ENCODE results near the gene KLF7.

KLF7 gene

DNA sequence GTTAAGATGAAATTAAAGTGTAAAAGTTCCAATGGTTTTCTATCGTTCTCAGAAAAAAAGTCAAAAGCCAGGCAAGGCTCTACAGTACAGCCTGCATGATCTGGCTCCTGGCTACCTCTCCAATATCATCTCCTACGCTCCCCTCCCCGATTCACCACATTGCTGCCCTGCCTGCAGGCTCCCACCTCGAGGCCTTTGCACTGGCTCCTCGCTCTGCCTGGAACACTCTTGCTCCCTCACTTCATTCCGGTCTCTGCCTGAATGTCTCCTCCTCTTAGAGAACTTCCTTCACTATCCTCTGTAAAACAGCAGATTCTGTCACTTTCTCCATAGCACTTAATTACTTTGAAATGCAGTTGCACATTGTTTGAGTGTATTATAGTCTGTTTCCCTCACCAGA lies 72.5 kb downstream of the KLF7 start:
- TF ChIP-seq EZH2phosphoT487 (IDR thresholded peaks at IDR 0.05; ENCODE audit: low read length) (no peak), EZH2 (optimal IDR thresholded peaks at IDR 0.05; ENCODE audit: low read depth, low read length) (no peak)
- TF ChIP-seq, protein P1, sequence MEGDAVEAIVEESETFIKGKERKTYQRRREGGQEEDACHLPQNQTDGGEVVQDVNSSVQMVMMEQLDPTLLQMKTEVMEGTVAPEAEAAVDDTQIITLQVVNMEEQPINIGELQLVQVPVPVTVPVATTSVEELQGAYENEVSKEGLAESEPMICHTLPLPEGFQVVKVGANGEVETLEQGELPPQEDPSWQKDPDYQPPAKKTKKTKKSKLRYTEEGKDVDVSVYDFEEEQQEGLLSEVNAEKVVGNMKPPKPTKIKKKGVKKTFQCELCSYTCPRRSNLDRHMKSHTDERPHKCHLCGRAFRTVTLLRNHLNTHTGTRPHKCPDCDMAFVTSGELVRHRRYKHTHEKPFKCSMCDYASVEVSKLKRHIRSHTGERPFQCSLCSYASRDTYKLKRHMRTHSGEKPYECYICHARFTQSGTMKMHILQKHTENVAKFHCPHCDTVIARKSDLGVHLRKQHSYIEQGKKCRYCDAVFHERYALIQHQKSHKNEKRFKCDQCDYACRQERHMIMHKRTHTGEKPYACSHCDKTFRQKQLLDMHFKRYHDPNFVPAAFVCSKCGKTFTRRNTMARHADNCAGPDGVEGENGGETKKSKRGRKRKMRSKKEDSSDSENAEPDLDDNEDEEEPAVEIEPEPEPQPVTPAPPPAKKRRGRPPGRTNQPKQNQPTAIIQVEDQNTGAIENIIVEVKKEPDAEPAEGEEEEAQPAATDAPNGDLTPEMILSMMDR (IDR thresholded peaks at IDR 0.05; ENCODE audit: low read length) = no peak
- peaks cover 8% of the 10 kb centered on the region for H3K4me1 ChIP-seq (ENCODE audit: low read length)
- no peaks in the 10 kb centered on the region for H3K9me3 ChIP-seq (replicated peaks; ENCODE audit: insufficient read depth, low read length)
- H3K4me2 ChIP-seq (ENCODE audit: low read depth, low read length) = no peak overlapping the region
- H3K36me3 ChIP-seq (replicated peaks; ENCODE audit: insufficient read depth, low read length) = no peaks in the 10 kb centered on the region
- H2AFZ ChIP-seq (ENCODE audit: low read length) = no peak overlapping the region
- no peaks in the 10 kb centered on the region for H3K9me2 ChIP-seq (replicated peaks; ENCODE audit: insufficient read depth, low read length)
- H3K4me3 ChIP-seq (ENCODE audit: low read length) = no peak overlapping the region
- H3F3A ChIP-seq (ENCODE audit: insufficient read depth, low read length) = no peaks in the 10 kb centered on the region
- no peaks in the 10 kb centered on the region for H3K27me3 ChIP-seq (replicated peaks; ENCODE audit: insufficient read depth, low read length)
- DNase-seq = no peak
- no peak overlapping the region for H3K27ac ChIP-seq (ENCODE audit: low read length)
- no peaks in the 10 kb centered on the region for H3K79me2 ChIP-seq (ENCODE audit: low read length)
- no peak overlapping the region for H3K9ac ChIP-seq (ENCODE audit: low read length)
- no peaks in the 10 kb centered on the region for H4K20me1 ChIP-seq (ENCODE audit: insufficient read depth, low read length)

DNA sequence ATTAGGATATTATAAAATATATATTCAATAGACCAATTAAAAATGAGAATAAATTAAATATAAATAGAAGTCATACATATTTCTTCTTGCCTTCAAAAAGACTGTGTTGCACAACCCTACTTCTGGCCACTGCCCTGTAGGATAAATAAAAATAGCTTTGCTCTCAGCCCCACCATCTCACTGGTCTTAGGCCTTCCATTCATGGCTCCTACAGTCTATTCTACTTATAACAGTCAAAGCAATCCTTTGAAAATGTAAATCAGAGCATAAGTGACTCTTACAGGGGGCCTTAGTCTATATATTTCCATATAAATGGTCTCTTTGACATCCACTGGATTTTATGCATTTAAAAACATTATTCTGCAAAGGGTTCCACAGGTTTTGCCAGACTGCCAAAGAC lies 72.9 kb downstream of the KLF7 start:
- Histone ChIP-seq H3F3A (ENCODE audit: insufficient read depth, low read length) (no peaks in the 10 kb centered on the region), H3K9ac (ENCODE audit: low read length) (no peak overlapping the region), H3K4me1 (ENCODE audit: low read length) (peaks cover 8% of the 10 kb centered on the region), H3K27ac (ENCODE audit: low read length) (no peak overlapping the region), H3K27me3 (replicated peaks; ENCODE audit: insufficient read depth, low read length) (no peaks in the 10 kb centered on the region), H3K9me3 (replicated peaks; ENCODE audit: insufficient read depth, low read length) (no peaks in the 10 kb centered on the region), H3K36me3 (replicated peaks; ENCODE audit: insufficient read depth, low read length) (no peaks in the 10 kb centered on the region), H3K4me2 (ENCODE audit: low read depth, low read length) (no peak overlapping the region), H3K9me2 (replicated peaks; ENCODE audit: insufficient read depth, low read length) (no peaks in the 10 kb centered on the region), H3K4me3 (ENCODE audit: low read length) (no peak overlapping the region), H2AFZ (ENCODE audit: low read length) (no peak overlapping the region), H4K20me1 (ENCODE audit: insufficient read depth, low read length) (no peaks in the 10 kb centered on the region), H3K79me2 (ENCODE audit: low read length) (no peaks in the 10 kb centered on the region)
- no peak for DNase-seq
- TF ChIP-seq, protein P1 (IDR thresholded peaks at IDR 0.05; ENCODE audit: low read length) = no peak
- TF ChIP-seq EZH2 (optimal IDR thresholded peaks at IDR 0.05; ENCODE audit: low read depth, low read length) = no peak
- TF ChIP-seq EZH2phosphoT487 (IDR thresholded peaks at IDR 0.05; ENCODE audit: low read length) = no peak

DNA sequence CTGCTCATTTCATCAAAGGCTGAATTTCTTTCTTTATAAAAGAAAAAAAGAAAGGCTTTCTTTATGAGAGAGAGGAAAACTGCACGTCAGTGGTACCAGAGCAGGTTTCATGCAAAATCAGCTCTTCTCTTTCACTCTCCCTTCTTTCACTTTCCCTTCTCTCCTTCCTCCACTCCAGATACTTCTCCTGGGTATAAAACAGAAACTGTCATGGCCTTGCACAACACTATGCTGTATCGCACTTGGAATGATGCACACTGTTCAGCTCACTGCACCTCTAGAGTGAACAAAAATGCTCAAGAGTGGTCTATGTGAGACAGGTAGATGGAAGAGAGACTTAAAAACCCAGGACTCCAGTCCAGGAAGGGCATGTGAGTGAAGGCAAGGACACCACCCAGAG lies 73.8 kb downstream of the KLF7 start:
- no peaks in the 10 kb centered on the region for H3K9me3 ChIP-seq (replicated peaks; ENCODE audit: insufficient read depth, low read length)
- DNase-seq = no peak
- no peaks in the 10 kb centered on the region for H4K20me1 ChIP-seq (ENCODE audit: insufficient read depth, low read length)
- H3K36me3 ChIP-seq (replicated peaks; ENCODE audit: insufficient read depth, low read length) = no peaks in the 10 kb centered on the region
- no peak overlapping the region for H3K27ac ChIP-seq (ENCODE audit: low read length)
- no peaks in the 10 kb centered on the region for H3F3A ChIP-seq (ENCODE audit: insufficient read depth, low read length)
- no peak for TF ChIP-seq EZH2 (optimal IDR thresholded peaks at IDR 0.05; ENCODE audit: low read depth, low read length)
- TF ChIP-seq EZH2phosphoT487 (IDR thresholded peaks at IDR 0.05; ENCODE audit: low read length) = no peak
- TF ChIP-seq, protein P1 (IDR thresholded peaks at IDR 0.05; ENCODE audit: low read length) = no peak
- no peaks in the 10 kb centered on the region for H3K9me2 ChIP-seq (replicated peaks; ENCODE audit: insufficient read depth, low read length)
- no peak overlapping the region for H2AFZ ChIP-seq (ENCODE audit: low read length)
- H3K79me2 ChIP-seq (ENCODE audit: low read length) = no peaks in the 10 kb centered on the region
- H3K27me3 ChIP-seq (replicated peaks; ENCODE audit: insufficient read depth, low read length) = no peaks in the 10 kb centered on the region
- no peak overlapping the region for H3K9ac ChIP-seq (ENCODE audit: low read length)
- peaks cover 8% of the 10 kb centered on the region for H3K4me1 ChIP-seq (ENCODE audit: low read length)
- no peak overlapping the region for H3K4me3 ChIP-seq (ENCODE audit: low read length)
- H3K4me2 ChIP-seq (ENCODE audit: low read depth, low read length) = no peak overlapping the region

Data from MM.1S (cell line).